Limb (tissue), 2 donors: Measurements from ENCODE around the gene FLAD1.
A peak's percentile ranks its signal among the peaks of the same experiment; 100 is the strongest.
"Not testable (repeated sequence)": the region's sequence is repeated elsewhere in the genome, so short reads cannot be mapped to it uniquely, and the experiment has no call there.

Source experiments
- DNase-seq, 2 donors: peaks; one replicate each; pipeline ENCODE4 v3.0.0-alpha.2; 2016; ENCODE audit errors: extremely low spot score in 2 of 2

The FLAD1 gene

GRCh38 chr1:154988058-154988954 lies 5.2 kb downstream of the FLAD1 start:
- DNase-seq = no peak

DNA sequence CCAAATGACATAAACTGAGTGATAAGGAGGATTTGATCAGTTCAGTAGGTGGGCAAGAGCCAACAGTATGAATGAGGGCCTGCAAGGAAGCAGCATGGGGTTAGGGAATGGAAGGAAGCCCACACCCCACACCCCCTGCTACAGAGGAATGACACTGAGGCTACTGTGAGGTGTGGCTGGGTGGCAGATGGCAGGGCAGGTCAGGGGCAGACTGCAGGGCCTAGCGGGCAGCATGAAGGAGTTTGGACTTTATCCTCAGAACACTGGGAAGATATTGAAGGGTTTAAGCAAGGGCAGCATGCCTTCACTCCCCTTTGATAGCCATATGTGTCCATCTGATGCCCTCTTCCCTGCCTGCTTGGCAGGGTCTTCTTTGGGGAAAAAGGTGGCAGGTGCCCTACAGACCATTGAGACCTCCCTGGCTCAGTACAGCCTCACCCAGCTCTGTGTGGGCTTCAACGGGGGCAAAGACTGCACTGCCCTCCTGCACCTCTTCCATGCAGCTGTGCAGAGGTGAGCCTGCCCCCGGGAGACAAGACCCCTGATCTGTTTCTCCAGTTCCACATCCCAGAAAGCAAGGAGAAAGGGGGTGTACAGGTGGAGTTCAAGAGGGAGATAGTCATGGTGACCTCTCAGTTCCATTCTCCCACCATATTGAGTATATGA lies 6.2 kb downstream of the FLAD1 start:
- no peak for DNase-seq

DNA sequence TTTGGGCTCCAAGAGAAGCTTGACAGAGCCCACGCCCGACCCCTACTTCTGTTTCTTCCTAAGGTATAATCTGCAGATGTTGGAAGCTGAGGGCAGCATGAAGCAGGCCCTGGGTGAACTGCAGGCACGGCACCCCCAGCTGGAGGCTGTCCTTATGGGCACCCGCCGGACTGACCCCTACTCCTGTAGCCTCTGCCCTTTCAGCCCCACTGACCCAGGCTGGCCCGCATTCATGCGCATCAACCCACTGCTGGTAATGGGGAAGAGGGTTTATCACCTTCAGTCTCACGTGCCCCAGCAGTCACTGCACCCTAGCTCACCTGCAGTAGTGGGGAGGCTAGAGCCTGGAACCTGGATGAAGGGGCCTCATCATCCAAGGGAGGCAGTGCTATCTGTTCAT lies 7.1 kb downstream of the FLAD1 start:
- DNase-seq = no peak

DNA sequence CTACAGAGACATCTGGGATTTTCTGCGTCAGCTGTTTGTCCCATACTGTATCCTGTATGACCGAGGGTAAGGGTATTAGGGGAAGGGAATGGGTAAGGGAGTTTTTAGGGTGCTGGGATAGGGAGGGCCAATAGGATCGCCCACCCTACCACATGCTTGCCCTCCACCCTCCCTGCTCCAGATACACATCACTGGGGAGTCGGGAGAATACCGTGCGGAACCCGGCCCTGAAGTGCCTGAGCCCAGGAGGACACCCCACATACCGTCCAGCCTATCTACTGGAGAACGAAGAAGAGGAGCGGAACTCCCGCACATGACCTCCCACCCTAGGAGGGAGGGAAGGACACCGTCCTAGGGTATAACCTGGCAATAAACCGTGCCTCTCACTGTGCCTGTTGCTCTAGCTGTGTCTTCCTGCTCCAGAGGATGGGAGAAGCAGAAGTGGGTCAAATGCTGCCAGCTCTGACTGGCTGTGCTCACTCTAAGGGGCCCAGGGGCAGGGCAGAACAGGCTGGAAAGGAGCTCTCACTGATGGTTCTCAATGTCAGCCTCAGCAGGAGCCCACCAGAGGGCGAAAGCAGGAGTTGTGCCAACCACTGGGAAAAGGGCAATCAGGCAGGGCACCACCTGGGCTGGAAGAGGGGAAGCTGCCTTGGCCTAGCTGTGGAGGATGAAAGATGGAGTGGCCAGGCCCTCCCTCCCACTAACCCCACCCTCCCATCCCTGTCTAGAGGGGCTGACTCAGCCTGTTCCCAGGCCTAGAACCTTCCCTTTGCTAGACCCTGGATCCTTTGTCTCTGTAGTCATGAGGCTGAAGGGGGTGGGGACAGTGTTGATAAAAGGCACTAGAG lies 9.8 kb downstream of the FLAD1 start:
- DNase-seq = no peak

DNA sequence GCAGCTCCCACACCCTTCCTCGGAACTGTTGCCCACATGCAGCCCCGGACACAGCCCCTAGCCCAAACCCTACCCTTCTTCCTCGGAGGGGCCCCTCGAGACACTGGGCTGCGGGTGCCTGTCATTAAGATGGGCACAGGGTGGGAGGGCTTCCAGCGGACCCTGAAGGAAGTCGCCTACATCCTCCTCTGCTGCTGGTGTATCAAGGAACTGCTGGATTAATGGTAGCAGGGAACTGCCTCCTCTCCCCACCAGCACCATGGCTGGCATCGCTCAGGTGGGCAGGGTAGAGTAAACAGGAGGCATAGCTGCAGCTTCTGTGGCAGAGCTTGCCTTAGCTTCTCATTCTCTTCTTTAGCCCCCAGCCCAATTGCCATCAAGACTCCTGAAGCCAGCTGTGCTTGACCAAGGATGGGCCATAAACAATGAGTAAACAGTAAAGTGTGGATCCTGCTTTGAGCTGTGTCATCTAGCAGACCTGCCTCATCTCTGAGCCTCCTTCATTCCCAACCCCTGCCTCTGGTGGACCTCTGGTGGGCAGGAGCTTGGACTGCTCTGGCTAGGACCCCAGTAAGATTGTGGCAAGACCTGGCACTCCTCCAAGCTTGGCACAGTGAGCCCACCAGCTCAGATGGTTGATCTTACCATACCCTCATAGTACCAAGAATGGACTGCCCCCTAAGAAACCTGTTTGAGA lies 10.6 kb downstream of the FLAD1 start, which contains the start of gene LENEP:
Gene LENEP, plus strand, starts transcription at position 15 of the 697 bp plus-strand sequence. Its CDS starts 22 bp downstream, at position 37.
- no peak for DNase-seq

- DNase-seq = no peak
These were observed 11.1 kb downstream of the FLAD1 start for GRCh38 chr1:154994269-154994587.

DNA sequence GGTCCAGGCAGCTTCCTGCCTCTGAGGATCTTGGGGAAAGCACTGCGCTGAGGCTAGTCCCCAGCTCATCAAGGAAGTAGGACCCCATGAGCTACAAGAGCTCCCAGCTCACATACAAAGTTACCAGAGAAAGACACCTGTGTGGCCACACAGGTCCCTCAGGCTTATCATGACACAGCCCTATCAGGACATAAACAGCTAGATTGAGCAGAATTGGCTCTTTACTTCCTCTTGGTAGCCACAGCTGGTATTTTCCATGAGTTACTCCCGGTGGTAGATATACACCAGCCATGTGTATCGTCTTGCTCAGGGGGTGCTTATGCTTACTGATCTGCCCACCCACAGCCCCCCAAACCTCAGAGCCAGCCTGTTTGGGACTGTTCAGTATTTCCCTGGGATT lies 11.4 kb downstream of the FLAD1 start:
- DNase-seq = no peak

- DNase-seq = not testable (repeated sequence)
These were observed 12.3 kb downstream of the FLAD1 start for GRCh38 chr1:154995301-154995983.

DNA sequence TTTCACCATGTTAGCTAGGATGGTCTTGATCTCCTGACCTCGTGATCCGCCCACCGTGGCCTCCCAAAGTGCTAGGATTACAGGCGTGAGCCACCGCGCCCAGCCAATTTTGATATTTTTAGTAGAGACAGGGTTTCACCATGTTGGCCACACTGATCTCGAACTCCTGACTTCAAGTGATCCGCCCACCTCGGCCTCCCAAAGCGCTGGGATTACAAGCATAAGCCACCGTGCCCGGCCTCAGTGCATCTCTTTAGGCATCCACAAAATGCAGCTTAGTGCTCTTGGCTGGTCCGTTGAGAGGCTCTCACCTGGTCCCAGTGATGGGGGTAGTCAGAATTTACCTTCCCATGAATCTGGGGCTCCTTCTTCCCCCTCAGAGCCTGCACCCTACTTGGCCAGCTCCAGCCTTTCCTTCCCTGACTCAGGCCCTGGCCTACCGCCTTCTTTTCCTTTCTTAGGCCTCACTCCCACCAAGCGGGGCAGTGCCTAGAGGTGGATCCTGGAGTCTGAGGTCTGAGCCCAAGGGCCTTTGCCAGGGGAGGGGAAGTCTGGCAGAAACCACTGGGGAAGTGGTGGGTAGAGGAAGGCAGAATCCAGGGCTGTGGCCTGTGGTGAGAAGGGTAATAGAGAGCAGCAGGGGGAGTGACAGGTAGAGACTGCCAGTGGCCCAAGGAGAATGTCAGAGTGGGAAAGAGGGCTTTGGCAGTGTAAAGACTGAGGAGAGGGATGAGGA lies 14.0 kb downstream of the FLAD1 start:
- DNase-seq = no peak

GRCh38 chr1:154998201-154998780 lies 15.1 kb downstream of the FLAD1 start:
- DNase-seq = no peak

- DNase-seq = peak; percentile 81 to 87
These were observed 15.8 kb downstream of the FLAD1 start for GRCh38 chr1:154998818-154999570.

DNA sequence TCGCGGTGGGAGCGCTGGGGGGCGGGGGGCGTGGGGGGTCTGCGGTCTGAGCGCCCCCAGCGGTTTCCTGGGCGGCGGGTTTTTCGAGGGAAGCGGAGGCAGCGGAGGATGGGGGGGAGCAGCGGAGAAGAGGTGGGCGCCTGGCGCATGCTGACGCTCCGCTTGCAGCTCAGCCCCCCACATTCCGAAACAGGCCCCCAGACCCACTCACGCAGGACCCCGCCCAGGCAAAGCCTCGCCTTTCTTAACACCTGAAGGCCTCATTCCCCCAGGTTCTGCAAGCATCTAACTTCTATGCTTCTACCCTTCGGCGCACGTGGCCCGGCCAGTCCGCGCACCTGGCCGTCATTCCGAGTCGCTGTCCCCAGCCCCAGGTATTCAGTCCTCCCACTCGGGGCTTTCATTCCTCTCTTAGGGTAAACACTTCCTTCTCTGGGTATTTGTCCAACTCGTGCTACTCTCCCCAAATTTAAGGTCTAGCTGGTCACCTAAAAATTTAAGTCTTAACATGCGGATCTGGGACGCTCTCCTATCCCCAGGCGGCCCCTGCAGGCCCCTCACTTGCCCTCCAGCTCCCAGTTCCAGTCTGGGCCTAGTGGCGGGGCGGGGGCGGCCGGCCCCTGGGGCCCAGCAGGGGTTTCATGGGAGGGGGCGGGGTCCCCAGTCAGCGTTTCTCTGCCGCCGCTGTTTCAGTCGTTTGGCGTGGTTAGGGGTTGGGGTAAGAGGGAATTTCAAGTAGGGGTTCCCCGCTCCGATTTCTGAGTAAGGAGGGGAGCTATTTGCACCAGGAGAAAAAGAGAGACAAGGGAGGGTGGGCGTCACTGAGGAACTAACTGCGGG lies 16.6 kb downstream of the FLAD1 start:
- DNase-seq = peak; percentile 39 to 73

DNA sequence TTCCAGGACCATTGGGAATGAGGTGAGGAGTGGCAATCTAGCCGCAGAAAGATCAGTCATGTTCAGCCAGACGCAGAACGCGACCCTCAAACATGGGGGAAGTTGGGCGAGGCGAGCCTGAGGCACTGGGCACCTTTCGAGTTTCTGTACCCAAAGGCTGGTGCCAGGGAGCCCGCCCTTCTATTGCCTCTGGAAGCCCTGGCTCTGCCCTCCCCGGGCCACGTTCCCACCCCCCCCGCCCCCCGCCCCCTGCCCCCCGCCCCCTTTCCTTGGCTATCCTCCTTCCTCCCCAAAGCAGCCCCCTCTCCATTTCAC lies 17.2 kb downstream of the FLAD1 start:
- DNase-seq = peak in 1 of 2 donors; percentile 31

- DNase-seq = peak; percentile 87 to 93
These were observed 17.7 kb downstream of the FLAD1 start for GRCh38 chr1:155000726-155001424.

GRCh38 chr1:155001425-155001674 lies 18.2 kb downstream of the FLAD1 start:
- DNase-seq = no peak

DNA sequence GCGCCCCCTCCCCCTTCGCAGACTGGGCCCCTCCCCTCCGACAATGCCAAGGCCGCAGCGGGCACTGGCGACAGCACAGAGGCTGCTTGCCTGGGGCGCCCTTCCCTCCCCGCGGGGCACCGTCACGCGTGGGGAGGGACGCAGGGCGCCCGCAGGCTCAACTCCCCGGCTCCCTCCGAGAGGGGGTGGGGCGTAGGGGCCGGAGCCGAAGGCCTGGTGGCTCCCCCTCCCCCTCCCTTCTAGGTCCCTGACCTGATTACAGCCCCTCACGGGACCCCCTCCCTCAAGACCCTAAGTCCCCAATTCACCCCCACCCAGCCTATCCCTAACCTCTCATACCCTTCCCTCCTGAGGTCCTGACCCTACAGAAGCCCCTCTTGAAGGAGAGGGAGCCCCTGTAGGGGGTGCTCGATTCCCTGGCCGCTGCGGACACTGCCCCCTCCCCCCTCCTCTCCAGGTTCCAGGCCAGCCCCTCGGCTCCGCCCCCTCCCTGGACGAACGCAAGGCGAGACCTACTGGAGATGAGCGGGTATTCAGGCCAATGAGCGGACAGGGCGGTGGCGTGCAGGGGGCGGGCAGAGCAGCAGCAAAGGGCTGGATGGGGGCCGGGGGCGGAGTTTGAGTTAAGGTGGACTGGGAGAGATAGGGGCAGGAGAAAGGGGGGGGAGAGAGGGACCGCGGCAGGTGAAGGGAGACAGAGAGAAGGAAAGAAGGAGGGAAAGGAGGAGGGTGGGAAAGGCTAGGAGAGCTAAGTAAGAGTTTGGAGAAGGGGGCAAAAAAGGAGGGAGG lies 18.7 kb downstream of the FLAD1 start:
- peak; percentile 98 to 99 for DNase-seq
